Measurements from ENCODE around the gene COBLL1.

The COBLL1 gene

GRCh38 chr2:164747140-164747539, 94.5 kb downstream of the COBLL1 start:
- Histone ChIP-seq H3K27ac (ENCODE audit: insufficient read depth, low read length, poor library complexity, severe bottlenecking) (no peak overlapping the region), H3K27me3 (replicated peaks; ENCODE audit: control insufficient read depth, insufficient read depth, low read length, poor library complexity, severe bottlenecking) (no peaks in the 10 kb centered on the region), H3K9me3 (ENCODE audit: control insufficient read depth, low read length) (no peaks in the 10 kb centered on the region), H3K4me1 (ENCODE audit: control insufficient read depth, insufficient read depth, low read length, poor library complexity, severe bottlenecking) (no peaks in the 10 kb centered on the region), H3K4me3 (ENCODE audit: insufficient read depth, low read depth, low read length, poor library complexity, severe bottlenecking) (no peak overlapping the region), H3K36me3 (ENCODE audit: control insufficient read depth, insufficient read depth, low read length) (no peaks in the 10 kb centered on the region)
- no peak for DNase-seq

GRCh38 chr2:164746713-164747112, 94.9 kb downstream of the COBLL1 start:
- Histone ChIP-seq H3K27me3 (replicated peaks; ENCODE audit: control insufficient read depth, insufficient read depth, low read length, poor library complexity, severe bottlenecking) (no peaks in the 10 kb centered on the region), H3K4me1 (ENCODE audit: control insufficient read depth, insufficient read depth, low read length, poor library complexity, severe bottlenecking) (no peaks in the 10 kb centered on the region), H3K27ac (ENCODE audit: insufficient read depth, low read length, poor library complexity, severe bottlenecking) (no peak overlapping the region), H3K9me3 (ENCODE audit: control insufficient read depth, low read length) (no peaks in the 10 kb centered on the region), H3K36me3 (ENCODE audit: control insufficient read depth, insufficient read depth, low read length) (no peaks in the 10 kb centered on the region), H3K4me3 (ENCODE audit: insufficient read depth, low read depth, low read length, poor library complexity, severe bottlenecking) (no peak overlapping the region)
- no peak for DNase-seq

GRCh38 chr2:164745012-164745797, 96.4 kb downstream of the COBLL1 start:
- Histone ChIP-seq H3K4me3 (ENCODE audit: insufficient read depth, low read depth, low read length, poor library complexity, severe bottlenecking) (no peak overlapping the region), H3K9me3 (ENCODE audit: control insufficient read depth, low read length) (no peaks in the 10 kb centered on the region), H3K27ac (ENCODE audit: insufficient read depth, low read length, poor library complexity, severe bottlenecking) (no peak overlapping the region), H3K36me3 (ENCODE audit: control insufficient read depth, insufficient read depth, low read length) (no peaks in the 10 kb centered on the region), H3K4me1 (ENCODE audit: control insufficient read depth, insufficient read depth, low read length, poor library complexity, severe bottlenecking) (no peaks in the 10 kb centered on the region), H3K27me3 (replicated peaks; ENCODE audit: control insufficient read depth, insufficient read depth, low read length, poor library complexity, severe bottlenecking) (no peaks in the 10 kb centered on the region)
- no peak for DNase-seq

- H3K27ac ChIP-seq (ENCODE audit: insufficient read depth, low read length, poor library complexity, severe bottlenecking): no peak overlapping the region
- no peaks in the 10 kb centered on the region for H3K9me3 ChIP-seq (ENCODE audit: control insufficient read depth, low read length)
- H3K4me3 ChIP-seq (ENCODE audit: insufficient read depth, low read depth, low read length, poor library complexity, severe bottlenecking): no peak overlapping the region
- H3K36me3 ChIP-seq (ENCODE audit: control insufficient read depth, insufficient read depth, low read length): no peaks in the 10 kb centered on the region
- no peak for DNase-seq
- no peaks in the 10 kb centered on the region for H3K27me3 ChIP-seq (replicated peaks; ENCODE audit: control insufficient read depth, insufficient read depth, low read length, poor library complexity, severe bottlenecking)
- H3K4me1 ChIP-seq (ENCODE audit: control insufficient read depth, insufficient read depth, low read length, poor library complexity, severe bottlenecking): no peaks in the 10 kb centered on the region
These were observed 98.8 kb downstream of the COBLL1 start for GRCh38 chr2:164742738-164743317.

- H3K4me3 ChIP-seq (ENCODE audit: insufficient read depth, low read depth, low read length, poor library complexity, severe bottlenecking): no peak overlapping the region
- no peak for DNase-seq
- H3K4me1 ChIP-seq (ENCODE audit: control insufficient read depth, insufficient read depth, low read length, poor library complexity, severe bottlenecking): no peaks in the 10 kb centered on the region
- no peaks in the 10 kb centered on the region for H3K9me3 ChIP-seq (ENCODE audit: control insufficient read depth, low read length)
- H3K27ac ChIP-seq (ENCODE audit: insufficient read depth, low read length, poor library complexity, severe bottlenecking): no peak overlapping the region
- no peaks in the 10 kb centered on the region for H3K36me3 ChIP-seq (ENCODE audit: control insufficient read depth, insufficient read depth, low read length)
- no peaks in the 10 kb centered on the region for H3K27me3 ChIP-seq (replicated peaks; ENCODE audit: control insufficient read depth, insufficient read depth, low read length, poor library complexity, severe bottlenecking)
These were observed 101.7 kb downstream of the COBLL1 start for GRCh38 chr2:164739966-164740365.

- no peaks in the 10 kb centered on the region for H3K9me3 ChIP-seq (ENCODE audit: control insufficient read depth, low read length)
- no peak overlapping the region for H3K27ac ChIP-seq (ENCODE audit: insufficient read depth, low read length, poor library complexity, severe bottlenecking)
- no peaks in the 10 kb centered on the region for H3K36me3 ChIP-seq (ENCODE audit: control insufficient read depth, insufficient read depth, low read length)
- H3K4me3 ChIP-seq (ENCODE audit: insufficient read depth, low read depth, low read length, poor library complexity, severe bottlenecking): no peak overlapping the region
- H3K4me1 ChIP-seq (ENCODE audit: control insufficient read depth, insufficient read depth, low read length, poor library complexity, severe bottlenecking): no peaks in the 10 kb centered on the region
- DNase-seq: no peak
- no peaks in the 10 kb centered on the region for H3K27me3 ChIP-seq (replicated peaks; ENCODE audit: control insufficient read depth, insufficient read depth, low read length, poor library complexity, severe bottlenecking)
These were observed 104.0 kb downstream of the COBLL1 start for GRCh38 chr2:164737612-164738081.

- Histone ChIP-seq H3K9me3 (ENCODE audit: control insufficient read depth, low read length) (no peaks in the 10 kb centered on the region), H3K4me1 (ENCODE audit: control insufficient read depth, insufficient read depth, low read length, poor library complexity, severe bottlenecking) (no peaks in the 10 kb centered on the region), H3K4me3 (ENCODE audit: insufficient read depth, low read depth, low read length, poor library complexity, severe bottlenecking) (no peak overlapping the region), H3K27ac (ENCODE audit: insufficient read depth, low read length, poor library complexity, severe bottlenecking) (no peak overlapping the region), H3K36me3 (ENCODE audit: control insufficient read depth, insufficient read depth, low read length) (no peaks in the 10 kb centered on the region), H3K27me3 (replicated peaks; ENCODE audit: control insufficient read depth, insufficient read depth, low read length, poor library complexity, severe bottlenecking) (no peaks in the 10 kb centered on the region)
- no peak for DNase-seq
These were observed 106.2 kb downstream of the COBLL1 start for GRCh38 chr2:164735309-164735919.

- DNase-seq: no peak
- Histone ChIP-seq H3K4me3 (ENCODE audit: insufficient read depth, low read depth, low read length, poor library complexity, severe bottlenecking) (no peak overlapping the region), H3K9me3 (ENCODE audit: control insufficient read depth, low read length) (no peaks in the 10 kb centered on the region), H3K4me1 (ENCODE audit: control insufficient read depth, insufficient read depth, low read length, poor library complexity, severe bottlenecking) (no peaks in the 10 kb centered on the region), H3K36me3 (ENCODE audit: control insufficient read depth, insufficient read depth, low read length) (no peaks in the 10 kb centered on the region), H3K27me3 (replicated peaks; ENCODE audit: control insufficient read depth, insufficient read depth, low read length, poor library complexity, severe bottlenecking) (no peaks in the 10 kb centered on the region), H3K27ac (ENCODE audit: insufficient read depth, low read length, poor library complexity, severe bottlenecking) (no peak overlapping the region)
These were observed 107.4 kb downstream of the COBLL1 start for GRCh38 chr2:164734196-164734595.

GRCh38 chr2:164725542-164725941, 116.1 kb downstream of the COBLL1 start:
- H3K36me3 ChIP-seq (ENCODE audit: control insufficient read depth, insufficient read depth, low read length): no peaks in the 10 kb centered on the region
- no peaks in the 10 kb centered on the region for H3K27me3 ChIP-seq (replicated peaks; ENCODE audit: control insufficient read depth, insufficient read depth, low read length, poor library complexity, severe bottlenecking)
- DNase-seq: no peak
- no peak overlapping the region for H3K27ac ChIP-seq (ENCODE audit: insufficient read depth, low read length, poor library complexity, severe bottlenecking)
- no peaks in the 10 kb centered on the region for H3K9me3 ChIP-seq (ENCODE audit: control insufficient read depth, low read length)
- H3K4me3 ChIP-seq (ENCODE audit: insufficient read depth, low read depth, low read length, poor library complexity, severe bottlenecking): no peak overlapping the region
- no peaks in the 10 kb centered on the region for H3K4me1 ChIP-seq (ENCODE audit: control insufficient read depth, insufficient read depth, low read length, poor library complexity, severe bottlenecking)
